Endothelial cell of umbilical vein (primary cell): ENCODE data around the gene TM4SF5. TPM values are rescaled to one million over a fixed set of nuclear protein-coding genes. Genes with fewer than 3 reads are reported as not detected.

Source experiments
- BruUV-seq: library from RNA; stranded (reverse); fragments of 400-500 nt; replicated peaks from 2 replicates; lab custom pipeline; 2021; lab: Mats Ljungman, UMichigan
- CTCF ChIA-PET: fragments of 300-600, 350-600 bp; sonication (Branson Sonifier 250); formaldehyde crosslinking; loops from one replicate; lab custom pipeline; 2021; ENCODE audit warnings: antibody characterized with exemption, inconsistent platforms; lab: Charles Lee
- POLR2A ChIA-PET: fragments of 300-600, 350-600 bp; sonication (Branson Sonifier 250); formaldehyde crosslinking; loops from one replicate; lab custom pipeline; 2021; ENCODE audit warnings: antibody characterized with exemption, inconsistent platforms; lab: Charles Lee
- DNase-seq: peaks from one replicate; pipeline ENCODE4 v3.0.0-alpha.2; 2011; ENCODE audit warnings: low read depth, low spot score
- FAIRE-seq: peaks from 2 replicates; lab custom pipeline; 2011; peaks lifted over from hg19 to GRCh38; lab: Jason Lieb, UNC
- H2AFZ ChIP-seq: 2 replicates; pipeline ENCODE4 v1.6.0; 2012; ENCODE audit warnings: low read depth, low read length, control low read depth, inconsistent platforms
- H3K27ac ChIP-seq: 2 replicates; pipeline ENCODE4 v1.5.1; 2011; ENCODE audit warnings: low read depth, mild to moderate bottlenecking, control low read depth, low read length, moderate library complexity; ENCODE audit not compliant: insufficient read depth
- H3K27me3 ChIP-seq, 2 experiments: 2 replicates each; pipeline versions ENCODE4 v1.6.0 to v1.6.1; 2011; ENCODE audit warnings: low read length in 2 of 2, mixed read lengths in 1 of 2; ENCODE audit not compliant: control insufficient read depth in 2 of 2, insufficient read depth in 2 of 2
- H3K36me3 ChIP-seq, 2 experiments: 2 replicates in 1 of 2; 3 replicates in 1 of 2; pipeline ENCODE4 v1.5.1; 2011; ENCODE audit warnings: low read length in 2 of 2, mild to moderate bottlenecking in 1 of 2, moderate library complexity in 1 of 2; ENCODE audit not compliant: control insufficient read depth in 2 of 2, insufficient read depth in 2 of 2; ENCODE audit errors: extremely low read depth in 1 of 2
- H3K4me1 ChIP-seq: 3 replicates; pipeline ENCODE4 v1.5.1; 2011; ENCODE audit warnings: mild to moderate bottlenecking, low read length; ENCODE audit not compliant: control insufficient read depth, insufficient read depth; ENCODE audit errors: extremely low read depth
- H3K4me2 ChIP-seq: 2 replicates; pipeline ENCODE4 v1.6.1; 2011; ENCODE audit warnings: low read length, control low read depth, mixed read lengths; ENCODE audit not compliant: insufficient read depth
- H3K4me3 ChIP-seq, 3 experiments: fragments of 200-600 bp in 1 of 3; sonication (generic), shearing (Covaris generic) in 1 of 3; replicated peaks in 1 of 3; 2 replicates each; pipeline ENCODE4 v1.5.1; 2011 to 2016; ENCODE audit warnings: control low read depth in 3 of 3, low read length in 3 of 3, mild to moderate bottlenecking in 2 of 3, inconsistent platforms in 1 of 3, low read depth in 1 of 3, moderate library complexity in 1 of 3; ENCODE audit not compliant: insufficient read depth in 1 of 3
- H3K79me2 ChIP-seq: 2 replicates; pipeline ENCODE4 v1.6.0; 2012; ENCODE audit warnings: low read length, inconsistent platforms; ENCODE audit not compliant: control insufficient read depth, insufficient read depth
- H3K9ac ChIP-seq: replicated peaks from 2 replicates; pipeline ENCODE3; 2011; ENCODE audit warnings: low read length, control low read depth; ENCODE audit not compliant: insufficient read depth; ENCODE audit errors: extremely low read depth
- H3K9me1 ChIP-seq: replicated peaks from 3 replicates; pipeline ENCODE4 v1.6.0; 2011; ENCODE audit warnings: mild to moderate bottlenecking, low read length; ENCODE audit not compliant: control insufficient read depth, insufficient read depth; ENCODE audit errors: extremely low read depth
- H3K9me3 ChIP-seq: replicated peaks from 2 replicates; pipeline ENCODE4 v1.5.1; 2012; ENCODE audit warnings: low read length, inconsistent platforms; ENCODE audit not compliant: control insufficient read depth, insufficient read depth
- H4K20me1 ChIP-seq: replicated peaks from 2 replicates; pipeline ENCODE3; 2011; ENCODE audit warnings: mild to moderate bottlenecking, low read length; ENCODE audit not compliant: control insufficient read depth, insufficient read depth; ENCODE audit errors: extremely low read depth
- CTCF ChIP-seq, 2 donors: IDR thresholded peaks; 1 replicate in 1 of 2; 2 replicates in 1 of 2; pipeline ENCODE4 v1.5.1; 2011; ENCODE audit warnings: low read length in 2 of 2, mild to moderate bottlenecking in 2 of 2, moderate library complexity in 2 of 2, control low read depth in 1 of 2, inconsistent platforms in 1 of 2, low read depth in 1 of 2; ENCODE audit not compliant: insufficient read depth in 1 of 2; ENCODE audit errors: extremely low read depth in 1 of 2
- EZH2 ChIP-seq: IDR thresholded peaks from 2 replicates; pipeline ENCODE4 v1.6.1; 2012; ENCODE audit warnings: borderline replicate concordance, low read depth, mild to moderate bottlenecking, moderate library complexity, low read length, inconsistent platforms; ENCODE audit not compliant: severe bottlenecking
- FOS ChIP-seq: IDR thresholded peaks from 2 replicates; pipeline ENCODE4 v1.6.1; 2011; ENCODE audit warnings: mild to moderate bottlenecking, low read length, moderate library complexity, borderline replicate concordance; ENCODE audit not compliant: insufficient read depth
- GATA2 ChIP-seq: IDR thresholded peaks from 2 replicates; pipeline ENCODE4 v1.7.0; 2011; ENCODE audit warnings: low read depth, mild to moderate bottlenecking, moderate library complexity, mixed read lengths, low read length; ENCODE audit not compliant: insufficient read length, insufficient read depth
- JUN ChIP-seq: IDR thresholded peaks from 2 replicates; pipeline ENCODE4 v1.6.1; 2011; ENCODE audit warnings: borderline replicate concordance, low read depth; ENCODE audit not compliant: insufficient read length, insufficient read depth
- MAX ChIP-seq: IDR thresholded peaks from 2 replicates; pipeline ENCODE4 v1.6.1; 2011; ENCODE audit not compliant: insufficient read depth, insufficient read length
- MYC ChIP-seq: IDR thresholded peaks from one replicate; pipeline ENCODE4 v1.6.1; 2011; ENCODE audit warnings: mild to moderate bottlenecking, low read depth, low read length
- POLR2A ChIP-seq: IDR thresholded peaks from 2 replicates; pipeline ENCODE4 v1.6.1; 2012; ENCODE audit warnings: low read depth, mild to moderate bottlenecking, control low read depth, low read length
- POLR2AphosphoS5 ChIP-seq: IDR thresholded peaks from 2 replicates; pipeline ENCODE4 v1.6.1; 2012; ENCODE audit warnings: low read depth, mild to moderate bottlenecking, control low read depth, low read length, moderate library complexity; ENCODE audit not compliant: insufficient read depth
- dilution Hi-C: fragments of 300-500 bp; cut with MboI; formaldehyde crosslinking; loops from one replicate; pipeline ENCODE4 v1.15.0; 2019; ENCODE audit warnings: low sequenced_read_pairs; ENCODE audit not compliant: extremely low pct_ligation_motif_present
- intact Hi-C: fragments of 100-400 bp; cut with micrococcal nuclease; formaldehyde crosslinking; loops from one replicate; pipeline ENCODE4 v1.10.0; 2022
- polyA plus RNA-seq, 4 experiments: library from polyadenylated mRNA; depleted of rRNA in 3 of 4; stranded (reverse) in 3 of 4; unstranded in 1 of 4; fragments of >200 nt; gene quantifications; 2 replicates each; pipeline versions ENCODE4 v1.2.1 to v1.2.3, GENCODE V29; 2011 to 2012; ENCODE audit warnings: missing spikeins in 1 of 4
- total RNA-seq: library from RNA; stranded (reverse); gene quantifications from 2 replicates; pipeline ENCODE4 v1.2.3, GENCODE V29; 2021

Gene TM4SF5
- total and polyA plus RNA-seq, 2 donors (not counting 3 experiments of a cell fraction or from before 2014, with no cell fraction given), result not detected

DNA sequence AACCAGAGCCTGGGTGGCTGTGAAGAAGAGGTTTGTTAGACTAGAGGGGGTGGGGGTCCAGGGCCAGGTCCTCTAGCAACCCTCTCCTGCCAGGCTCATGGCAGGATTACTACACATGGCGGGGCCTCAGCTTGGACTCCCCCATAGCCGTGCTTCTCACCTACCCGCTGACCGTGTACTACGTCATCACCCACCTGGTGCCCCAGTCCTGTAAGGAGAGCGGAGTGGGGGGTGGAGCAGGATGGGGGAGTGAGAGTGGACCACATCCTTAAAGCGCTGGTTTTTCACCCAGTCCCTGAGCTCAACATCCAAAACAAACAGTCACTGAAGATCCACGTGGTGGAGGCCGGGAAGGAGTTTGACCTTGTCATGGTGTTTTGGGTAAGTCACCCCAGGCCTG is 27.8 kb upstream of the TM4SF5 start:
- dilution Hi-C loops, result no loop called here
- no peak for TF ChIP-seq MYC
- no peak for TF ChIP-seq EZH2
- TF ChIP-seq POLR2A, result no peak
- no peak for TF ChIP-seq JUN
- no peak for TF ChIP-seq GATA2
- no peak for TF ChIP-seq CTCF (IDR thresholded peaks at IDR 0.05; ENCODE audit: extremely low read depth in 1 of 2, insufficient read depth in 1 of 2, low read depth in 1 of 2, low read length in 2 of 2)
- no peak for TF ChIP-seq FOS
- no peak for TF ChIP-seq MAX
- TF ChIP-seq POLR2AphosphoS5, result no peak
- Histone ChIP-seq H3K9me3 (no peaks in the 10 kb centered on the region), H3K36me3 (no peaks in the 10 kb centered on the region), H3K4me2 (no peak overlapping the region), H3K9me1 (no peaks in the 10 kb centered on the region), H3K27me3 (peaks cover under 1 to 10% of the 10 kb centered on the region in 2 experiments), H3K4me1 (peaks cover 6% of the 10 kb centered on the region), H4K20me1 (no peaks in the 10 kb centered on the region), H3K27ac (no peak overlapping the region), H2AFZ (no peak overlapping the region), H3K79me2 (no peaks in the 10 kb centered on the region), H3K9ac (no peak overlapping the region), H3K4me3 (no peak overlapping the region)
- FAIRE-seq, result no peak
- no peak for DNase-seq
- ChIA-PET POLR2A (no interaction called here), CTCF (interaction anchor here (1.2 to 1.6 kb wide), 3 partner anchors 12 to 46 kb away, joined by 3 to 10 read pairs (median 3); no protein-coding TSS in a partner anchor)
- no TSS peak for BruUV-seq
- intact Hi-C loops, result no loop called here
